Stimulated activated CD8-positive, alpha-beta memory T cell treated with anti-CD3 and anti-CD28 coated beads, Interleukin-2, amount 100 ng/mL, for 1 hour (primary cell): ENCODE data around the gene SYAP1.
"Not testable (repeated sequence)": the region's sequence is repeated elsewhere in the genome, so short reads cannot be mapped to it uniquely, and the experiment has no call there.

Source experiments
- DNase-seq, 2 donors: peaks; one replicate each; pipeline ENCODE4 v3.0.0-alpha.2; 2020; ENCODE audit warnings: low read depth in 2 of 2

SYAP1 gene

DNA sequence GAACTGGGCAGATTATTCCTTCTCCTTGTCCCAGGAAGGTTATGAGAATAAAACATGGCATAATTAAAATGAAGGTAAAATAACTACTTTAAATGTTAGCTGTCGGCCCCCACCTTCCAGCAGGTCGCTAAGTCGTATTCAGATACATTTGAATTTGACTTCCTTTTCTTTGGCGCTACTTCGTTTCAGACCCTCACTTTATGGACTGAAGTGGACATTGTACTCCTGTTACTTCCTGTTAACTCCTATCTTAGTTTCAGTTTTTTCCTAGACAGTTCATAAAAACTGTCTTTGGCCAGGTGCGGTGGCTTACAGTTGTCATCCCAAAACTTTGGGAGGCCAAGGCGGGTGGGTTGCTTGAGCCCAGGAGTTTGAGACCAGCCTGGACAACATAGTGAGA is 5.7 kb downstream of the SYAP1 start:
- no peak for DNase-seq

DNA sequence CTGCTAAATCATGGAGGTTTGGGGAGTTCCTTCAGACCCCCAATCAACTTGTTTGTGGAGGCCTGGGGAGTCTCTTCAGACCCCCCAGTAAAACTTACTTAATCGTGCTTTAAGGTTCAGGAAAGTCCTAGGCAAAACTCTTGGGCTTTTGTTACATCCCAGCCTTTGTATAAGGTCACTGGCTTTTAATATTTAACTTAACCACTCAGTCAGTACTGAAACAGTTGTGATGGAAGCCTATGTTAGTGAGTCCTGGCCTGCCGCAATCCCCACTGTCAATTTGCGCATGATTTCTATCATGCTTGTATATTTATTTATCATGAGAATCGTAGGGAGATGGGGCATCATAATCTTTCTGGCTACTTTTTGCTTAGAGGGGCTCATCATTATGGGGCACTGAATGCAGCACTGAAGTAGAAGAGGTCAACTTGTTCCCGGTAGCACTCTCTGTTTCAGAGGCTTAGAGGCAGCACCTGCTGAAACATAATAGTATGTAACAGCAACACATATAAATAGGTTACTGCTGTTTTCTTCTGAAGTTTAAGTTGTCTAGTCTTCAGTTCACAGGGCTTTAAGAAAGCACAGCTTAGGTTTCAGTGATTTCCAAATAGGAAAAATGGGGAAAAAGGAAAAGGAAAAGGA is 7.1 kb downstream of the SYAP1 start:
- DNase-seq: not testable (repeated sequence)

DNA sequence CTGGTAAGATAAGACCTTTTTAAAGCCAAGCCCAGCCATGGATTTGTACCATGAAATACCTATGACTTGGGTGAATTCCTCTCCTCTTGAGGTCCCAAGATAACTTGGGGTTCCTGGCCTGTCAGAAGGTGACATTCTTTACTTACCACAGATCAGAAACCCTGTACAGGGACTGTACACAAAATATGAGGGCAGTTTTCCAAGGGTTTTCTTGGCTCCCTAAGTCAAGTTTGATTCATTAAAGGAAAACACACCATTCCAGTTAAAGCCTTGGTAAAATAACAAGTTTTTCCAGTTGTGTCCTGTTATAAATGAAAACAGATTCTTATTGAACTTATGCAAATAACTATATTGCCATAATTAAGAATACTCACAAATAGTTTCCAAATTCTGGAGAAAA is 8.2 kb downstream of the SYAP1 start:
- no peak for DNase-seq

DNA sequence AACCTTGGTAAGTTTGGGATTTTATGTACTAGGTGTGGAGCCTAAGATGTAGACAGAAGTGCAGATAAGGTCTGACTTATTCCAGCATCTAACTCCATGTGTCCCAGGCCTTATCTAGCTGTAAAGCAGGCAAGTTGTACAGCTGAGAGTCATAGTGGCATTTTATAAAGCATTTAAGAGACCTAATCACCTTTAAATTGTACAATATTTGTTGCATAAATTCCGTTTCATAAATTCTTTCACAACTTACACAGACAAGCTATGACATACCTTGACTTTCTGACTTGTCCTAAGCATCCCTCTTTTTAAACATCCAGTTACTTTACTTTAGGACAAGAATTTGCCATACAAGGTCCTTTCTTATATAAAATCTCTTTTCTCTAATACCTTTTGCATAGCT is 11.0 kb downstream of the SYAP1 start:
- DNase-seq: no peak

DNA sequence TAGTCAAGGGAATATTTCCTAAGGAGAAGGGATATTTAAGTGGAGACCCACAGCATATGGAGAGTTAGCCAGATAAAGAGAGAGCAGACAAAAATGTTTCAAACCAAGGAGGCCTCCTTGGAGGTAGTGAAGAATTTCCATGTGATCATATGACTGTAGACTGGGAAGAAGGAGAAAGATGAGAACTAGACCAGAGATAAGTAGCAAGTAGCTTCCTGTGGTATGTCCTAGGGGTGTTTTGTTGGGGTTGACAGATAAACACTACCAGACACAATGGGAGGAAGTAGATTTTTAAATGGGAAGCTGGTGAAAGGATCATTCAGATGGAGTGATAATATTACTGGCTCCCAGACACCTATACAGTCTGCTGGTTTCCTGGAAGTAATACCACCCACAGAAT is 13.6 kb downstream of the SYAP1 start:
- no peak for DNase-seq

DNA sequence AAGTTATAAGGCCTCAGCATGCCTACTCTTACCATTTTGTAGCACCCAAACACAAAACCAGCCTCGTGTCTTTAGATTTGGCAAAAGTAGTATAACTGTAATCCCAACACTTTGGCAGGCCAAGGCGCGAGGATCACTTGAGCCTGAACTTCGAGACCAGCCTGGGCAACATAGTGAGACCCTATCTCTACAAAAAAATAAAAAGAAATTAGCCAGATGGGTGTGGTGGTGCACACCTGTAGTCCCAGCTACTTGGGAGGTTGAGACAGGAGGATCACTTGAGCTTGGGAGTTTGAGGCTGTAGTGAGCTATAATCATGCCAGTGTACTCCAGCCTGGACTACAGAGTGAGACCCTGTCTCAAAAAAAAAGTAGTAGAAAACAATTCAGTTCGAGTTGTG is 17.6 kb downstream of the SYAP1 start:
- DNase-seq: no peak

DNA sequence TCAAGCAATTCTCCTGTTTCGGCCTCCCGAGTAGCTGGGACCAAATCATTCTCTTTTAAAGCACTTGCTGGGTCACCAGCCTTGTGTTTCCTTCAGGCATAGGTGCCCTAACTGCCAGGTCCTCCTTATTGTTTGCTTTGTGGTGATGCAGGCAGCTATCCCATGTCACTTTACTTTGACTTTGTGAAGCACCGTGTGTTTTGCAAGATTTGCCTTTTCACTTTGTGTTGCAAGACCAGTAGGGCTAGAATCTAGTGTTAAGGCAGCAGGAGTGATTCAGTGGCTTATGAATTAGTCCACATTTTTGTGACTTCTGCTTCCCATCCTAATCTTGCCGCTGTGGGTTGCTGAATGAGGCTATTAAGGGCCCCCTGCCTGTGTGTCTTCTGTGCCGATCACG is 20.2 kb downstream of the SYAP1 start:
- DNase-seq: no peak

DNA sequence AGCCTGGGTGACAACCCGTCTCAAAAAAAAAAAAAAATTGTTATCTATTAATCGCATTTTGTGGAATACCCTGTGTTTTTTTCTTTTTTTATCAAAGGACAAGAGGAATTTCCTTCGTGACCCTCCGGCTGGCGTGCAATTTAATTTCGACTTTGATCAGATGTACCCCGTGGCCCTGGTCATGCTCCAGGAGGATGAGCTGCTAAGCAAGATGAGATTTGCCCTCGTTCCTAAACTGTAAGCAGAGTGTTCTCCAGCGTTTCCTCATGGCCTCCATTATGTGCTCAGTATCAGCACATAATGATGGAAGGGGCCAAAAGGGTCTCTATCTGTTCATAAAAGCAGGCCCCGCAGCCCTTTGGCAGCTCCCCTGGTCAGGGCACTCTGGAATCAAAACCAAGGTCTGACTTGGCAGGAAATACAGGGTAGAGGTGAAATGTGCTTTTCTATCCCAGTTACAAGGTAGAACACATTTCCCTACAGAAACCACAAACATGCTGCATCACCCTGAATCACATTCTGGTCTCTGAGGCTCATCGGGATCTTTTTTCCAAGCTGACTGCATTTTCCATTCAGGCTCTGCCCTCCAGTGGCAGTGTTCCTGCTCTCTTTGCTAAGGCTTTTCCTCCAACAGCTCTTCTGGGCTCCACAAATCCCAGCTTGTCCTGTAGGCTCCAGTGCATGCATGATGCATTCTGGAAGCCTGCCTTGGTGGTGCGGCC is 24.4 kb downstream of the SYAP1 start:
- no peak for DNase-seq

DNA sequence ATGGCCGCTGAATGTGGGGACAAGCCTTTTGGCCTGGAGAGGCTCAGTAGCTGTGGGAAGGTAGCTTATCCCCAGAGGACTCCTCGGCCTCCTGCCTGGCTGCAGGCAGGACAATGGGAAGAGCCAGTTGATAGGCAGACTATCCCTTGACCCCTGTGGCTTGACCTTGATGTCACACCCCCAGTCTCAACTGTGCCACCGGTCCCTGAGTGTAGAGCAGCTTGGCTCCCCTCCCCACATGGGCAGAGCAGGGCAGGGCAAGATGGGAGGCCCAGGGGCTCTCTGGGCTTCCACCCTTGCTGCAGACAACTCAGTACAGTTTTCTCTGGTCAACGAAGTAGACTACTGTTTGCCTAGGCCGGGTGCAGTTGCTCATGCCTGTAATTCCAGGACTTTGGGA is 25.7 kb downstream of the SYAP1 start:
- no peak for DNase-seq

DNA sequence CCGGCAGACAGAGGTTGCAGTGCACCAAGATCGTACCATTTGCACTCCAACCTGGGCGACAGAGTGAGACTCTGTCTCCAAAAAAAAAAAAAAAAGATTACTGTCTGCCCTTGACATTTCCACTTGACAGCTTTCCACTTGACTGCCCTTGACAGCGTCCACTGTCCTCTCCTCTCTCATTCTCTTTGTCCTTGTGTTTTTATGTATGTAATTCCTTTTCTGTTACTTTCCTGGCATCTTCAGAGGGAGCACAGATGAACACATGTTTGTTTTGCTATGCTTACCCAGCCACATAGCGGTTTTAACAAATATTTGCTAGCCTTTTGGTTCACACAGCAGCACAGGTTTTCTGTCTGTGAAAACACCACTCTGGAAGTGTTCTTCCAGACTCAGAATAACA is 26.2 kb downstream of the SYAP1 start:
- no peak for DNase-seq

DNA sequence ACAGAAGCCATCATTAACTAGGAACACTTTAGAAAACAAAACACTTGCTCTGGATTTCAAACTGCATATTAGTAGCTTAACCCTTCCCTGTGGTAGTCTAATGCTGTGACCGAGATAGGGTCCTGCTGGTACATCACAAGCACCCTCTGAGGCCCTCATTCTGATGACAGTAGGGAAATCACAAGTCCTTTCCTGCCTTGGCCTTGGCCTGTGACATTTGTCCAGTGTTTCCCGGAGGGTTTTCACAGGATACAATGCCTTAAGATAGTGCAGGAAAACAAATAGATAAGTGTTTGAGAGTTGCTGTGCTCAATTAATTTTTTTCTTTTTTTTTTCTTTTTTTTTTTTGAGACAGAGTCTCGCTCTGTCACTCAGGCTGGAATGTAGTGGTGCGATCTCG is 29.0 kb downstream of the SYAP1 start:
- no peak for DNase-seq

DNA sequence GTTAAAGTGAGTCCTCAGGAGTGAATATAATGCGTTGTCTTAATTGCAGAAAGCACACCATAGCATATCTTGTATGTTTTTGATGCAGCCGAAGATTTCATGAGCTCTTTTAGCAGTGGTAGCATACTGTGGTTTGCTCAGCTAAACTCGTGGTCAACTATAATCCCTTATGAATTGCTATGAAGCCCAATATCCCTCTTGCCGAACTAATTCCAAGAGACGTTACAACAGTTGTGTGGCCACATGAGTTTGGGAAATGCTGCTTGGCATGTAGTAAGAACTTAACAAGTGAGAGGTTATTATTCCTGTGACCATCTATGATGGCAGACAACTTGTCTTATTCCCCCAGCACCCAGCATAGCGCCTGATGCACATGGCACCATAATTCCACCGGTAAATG is 30.7 kb downstream of the SYAP1 start:
- DNase-seq: no peak

DNA sequence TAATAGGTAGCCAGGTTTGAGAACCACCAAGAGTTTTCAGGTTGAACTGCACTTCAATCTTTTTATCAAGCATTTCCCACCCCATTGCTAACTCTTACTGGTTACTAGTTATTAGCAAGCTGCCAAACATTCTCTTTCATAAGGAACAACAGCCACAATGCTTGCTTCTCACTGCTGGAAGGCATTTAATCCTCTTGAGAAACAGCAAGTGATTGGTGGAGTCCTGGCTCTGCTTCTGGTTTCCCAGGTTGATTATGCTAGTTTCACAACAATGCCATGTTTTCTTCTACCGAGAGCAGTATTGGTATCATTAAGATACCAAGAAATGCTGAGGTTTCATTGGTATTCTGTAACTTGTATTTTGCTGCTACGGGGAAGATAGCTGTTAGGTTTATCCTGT is 34.6 kb downstream of the SYAP1 start:
- no peak for DNase-seq

DNA sequence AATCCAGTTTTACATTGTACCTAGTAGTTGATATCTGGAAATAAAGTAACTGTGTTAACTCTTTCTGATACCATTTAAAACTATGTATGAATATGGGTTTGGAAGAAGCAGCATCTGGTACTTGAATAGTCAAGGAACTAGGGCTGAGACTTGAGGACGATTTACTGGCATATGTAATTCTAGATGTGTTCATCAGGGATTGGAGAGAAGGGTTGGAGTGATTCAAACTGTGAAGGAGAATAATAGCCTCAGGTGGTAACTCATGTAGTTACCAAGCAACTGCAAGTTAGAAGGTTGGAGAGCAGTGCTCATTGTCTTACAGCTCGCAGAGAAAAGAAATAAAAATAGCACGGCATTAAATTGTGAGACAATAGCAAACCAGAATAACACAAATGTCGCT is 37.3 kb downstream of the SYAP1 start:
- DNase-seq: no peak

DNA sequence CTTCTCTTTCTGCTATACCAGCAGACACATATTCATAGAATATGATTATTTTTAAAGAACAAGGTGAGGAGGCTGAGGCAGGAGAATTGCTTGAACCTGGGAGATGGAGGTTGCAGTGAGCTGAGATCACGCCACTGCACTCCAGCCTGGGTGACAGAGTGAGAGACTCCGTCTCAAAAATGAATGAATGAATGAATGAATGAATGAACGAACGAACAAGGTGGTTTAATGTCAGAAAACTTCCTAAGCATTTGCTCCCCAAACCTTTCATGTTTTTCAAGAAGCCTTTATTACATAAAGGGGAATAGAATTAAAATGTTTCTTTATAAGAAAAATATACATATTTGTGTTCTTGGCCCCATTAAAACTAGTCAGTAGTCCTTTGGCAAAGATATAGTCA is 42.1 kb downstream of the SYAP1 start:
- not testable (repeated sequence) for DNase-seq

DNA sequence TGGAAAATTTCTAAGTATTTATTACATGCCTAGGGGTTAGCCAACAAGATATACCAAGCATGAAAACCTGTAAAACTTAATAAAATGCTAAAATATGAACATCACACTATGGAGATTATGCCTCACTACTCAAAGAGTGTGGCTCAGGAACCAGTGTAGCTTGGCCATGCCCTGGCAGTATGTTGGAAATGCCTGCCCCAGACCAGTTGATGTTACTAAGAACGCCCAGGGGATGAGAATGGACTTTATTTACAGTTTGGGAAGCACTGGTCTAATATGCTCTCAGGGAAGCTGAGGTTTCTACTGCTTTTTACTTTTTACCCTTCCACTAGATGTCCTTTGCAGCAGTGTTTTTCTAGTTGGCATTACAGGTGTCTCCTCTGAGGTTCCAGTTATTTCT is 43.2 kb downstream of the SYAP1 start:
- DNase-seq: no peak

DNA sequence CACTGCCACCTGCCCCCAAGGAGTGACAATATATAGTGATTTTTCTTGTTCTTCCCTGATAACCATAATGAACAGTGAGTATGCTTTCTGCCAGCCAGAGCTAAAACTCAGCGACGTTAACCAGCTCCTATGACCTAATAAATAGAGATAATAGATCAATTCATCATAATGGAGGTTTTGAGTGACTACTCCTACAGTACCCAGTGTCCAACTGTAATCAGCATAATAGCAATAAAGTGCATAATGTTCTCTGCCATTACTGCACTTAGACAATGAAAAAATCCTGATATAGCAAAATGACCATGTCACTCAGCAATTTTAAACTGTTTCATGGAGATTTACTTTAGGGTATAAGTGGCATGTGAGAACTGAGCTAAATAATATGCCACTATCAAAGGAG is 46.2 kb downstream of the SYAP1 start:
- no peak for DNase-seq

DNA sequence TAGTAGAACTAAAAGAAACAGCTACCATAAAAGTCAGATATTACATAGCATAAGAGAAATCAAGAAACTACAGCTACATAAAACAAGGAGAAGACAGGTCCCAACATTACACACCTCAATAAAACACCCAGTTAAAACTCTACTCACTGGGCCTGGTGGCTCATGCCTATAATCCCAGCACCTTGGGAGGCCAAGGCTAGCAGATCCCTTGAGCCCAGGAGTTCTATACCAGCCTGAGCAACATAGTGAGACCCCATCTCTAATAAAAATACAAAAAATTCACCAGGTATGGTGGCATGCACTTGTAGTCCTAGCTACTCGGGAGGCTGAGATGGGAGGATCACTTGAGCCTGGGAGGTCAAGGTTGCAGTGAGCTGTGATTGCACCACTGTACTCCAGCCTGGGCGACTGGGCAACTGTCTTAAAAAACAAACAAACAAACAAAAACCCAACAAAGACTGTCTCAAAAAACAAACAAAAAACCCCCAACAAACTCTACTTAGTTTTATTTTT is 51.6 kb downstream of the SYAP1 start:
- no peak for DNase-seq

DNA sequence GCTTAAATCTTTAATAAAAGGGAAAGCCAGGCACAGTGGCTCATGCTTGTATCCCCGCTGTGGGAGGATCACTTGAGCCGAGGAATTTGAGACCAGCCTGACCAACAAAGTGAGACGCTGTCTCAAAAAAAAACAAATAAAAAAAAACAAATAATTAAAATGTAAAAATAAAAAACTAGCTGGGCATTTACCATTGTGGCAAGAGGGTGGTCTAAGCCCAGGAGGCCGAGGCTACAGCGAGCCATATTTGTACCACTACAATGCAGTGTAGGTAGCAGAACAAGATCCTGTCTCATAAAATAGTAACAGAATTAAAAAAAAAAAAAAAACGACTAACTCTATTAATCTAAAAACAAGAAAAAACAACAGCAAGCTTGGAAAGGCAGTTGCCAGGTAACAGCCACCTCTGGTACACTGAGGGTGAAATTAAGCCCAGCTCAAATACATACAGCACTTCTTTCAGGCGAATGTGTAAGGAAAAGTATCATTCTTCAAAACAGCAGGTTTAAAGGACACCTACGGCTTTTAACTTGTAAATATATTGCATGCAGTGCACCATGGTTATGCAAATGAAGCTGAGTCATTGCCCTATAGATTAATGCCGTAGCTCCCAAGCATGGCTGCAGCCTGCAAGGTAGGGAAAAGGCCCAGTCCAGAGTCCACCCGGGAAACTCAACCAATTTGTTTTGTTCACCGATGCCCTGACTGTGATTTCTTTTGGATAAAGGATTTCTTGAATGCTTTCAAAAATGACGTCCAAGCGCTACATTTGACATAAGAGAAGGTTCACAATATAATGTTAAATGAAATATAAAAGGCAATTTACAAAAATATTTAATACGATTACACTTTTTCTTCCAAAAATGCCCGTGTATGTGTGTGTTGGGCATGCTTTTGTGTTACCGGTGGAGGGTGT is 52.3 kb downstream of the SYAP1 start:
- DNase-seq: no peak

DNA sequence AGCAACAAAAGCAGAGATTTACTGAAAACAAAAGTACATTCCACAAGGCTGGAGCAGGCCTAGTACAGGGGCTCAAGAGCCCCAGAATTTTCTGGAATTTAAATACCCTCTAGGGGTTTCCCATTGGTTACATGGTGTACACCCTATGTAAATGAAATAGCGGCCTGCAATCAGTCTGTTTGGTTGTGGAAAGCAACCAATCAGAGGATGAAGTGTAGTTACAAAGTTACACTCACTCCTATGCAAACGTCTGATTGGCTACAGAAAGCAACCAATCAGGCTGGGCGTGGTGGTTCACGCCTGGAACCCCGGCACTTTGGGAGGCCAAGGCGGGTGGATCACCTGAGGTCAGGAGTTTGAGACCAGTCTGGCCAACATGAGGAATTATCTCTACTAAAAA is 53.0 kb downstream of the SYAP1 start:
- no peak for DNase-seq

DNA sequence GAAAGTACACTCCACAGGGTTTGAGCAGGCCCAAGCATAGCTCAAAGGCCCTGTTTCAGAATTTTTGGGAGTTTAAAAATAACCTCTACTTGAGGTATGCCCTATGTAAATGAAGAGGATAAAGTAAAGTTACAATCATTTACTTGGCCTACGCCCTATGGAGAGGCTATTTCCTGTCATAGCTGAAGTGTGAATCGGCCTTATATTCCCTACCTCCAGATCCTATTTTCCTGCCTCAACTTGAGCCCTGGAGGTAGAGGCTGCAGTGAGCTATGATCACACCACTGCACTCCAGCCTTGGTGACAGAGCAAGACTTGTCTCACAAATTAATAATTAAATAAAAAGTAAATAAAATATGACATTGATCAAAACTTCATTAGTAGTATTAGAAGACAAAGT is 55.3 kb downstream of the SYAP1 start:
- no peak for DNase-seq

DNA sequence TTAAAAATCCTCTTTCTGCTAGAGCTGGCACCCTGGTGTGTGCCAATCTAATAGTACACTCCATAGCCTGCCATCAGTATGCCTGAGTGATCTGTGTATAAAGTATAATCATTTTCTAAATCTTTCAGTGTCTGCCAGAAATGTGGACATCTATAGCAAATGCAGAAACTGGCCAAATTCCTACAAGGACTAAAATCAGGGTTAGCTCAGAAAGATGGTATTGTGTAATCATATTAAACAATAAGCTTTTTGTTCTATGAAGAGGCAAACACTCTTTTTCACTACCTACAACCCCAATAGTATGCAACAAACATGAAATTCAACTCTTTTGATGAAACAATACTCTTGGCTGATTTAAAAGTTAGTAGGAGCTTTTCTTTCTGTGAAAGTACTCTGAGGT is 59.1 kb downstream of the SYAP1 start:
- DNase-seq: no peak

DNA sequence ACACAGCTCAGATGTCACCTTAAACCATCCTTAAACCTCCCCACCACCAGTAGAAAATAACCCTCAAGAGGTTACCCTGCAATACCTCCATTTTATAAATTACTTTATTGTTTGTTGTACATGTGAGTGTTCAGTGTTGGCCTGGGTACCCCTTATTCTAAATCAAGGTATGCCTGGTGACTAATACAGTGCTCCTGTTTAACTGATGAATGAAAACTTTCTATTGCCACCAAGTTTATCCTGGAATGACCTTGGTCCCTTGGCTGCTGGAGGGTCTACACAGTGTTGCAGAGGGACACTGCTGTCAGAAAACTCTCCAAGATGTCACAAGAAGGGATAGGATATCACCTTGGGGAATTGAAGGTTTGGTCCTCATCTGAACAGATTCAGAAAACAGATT is 59.6 kb downstream of the SYAP1 start:
- DNase-seq: no peak
